ENCODE results near the gene TSPAN9.

Gene TSPAN9

DNA sequence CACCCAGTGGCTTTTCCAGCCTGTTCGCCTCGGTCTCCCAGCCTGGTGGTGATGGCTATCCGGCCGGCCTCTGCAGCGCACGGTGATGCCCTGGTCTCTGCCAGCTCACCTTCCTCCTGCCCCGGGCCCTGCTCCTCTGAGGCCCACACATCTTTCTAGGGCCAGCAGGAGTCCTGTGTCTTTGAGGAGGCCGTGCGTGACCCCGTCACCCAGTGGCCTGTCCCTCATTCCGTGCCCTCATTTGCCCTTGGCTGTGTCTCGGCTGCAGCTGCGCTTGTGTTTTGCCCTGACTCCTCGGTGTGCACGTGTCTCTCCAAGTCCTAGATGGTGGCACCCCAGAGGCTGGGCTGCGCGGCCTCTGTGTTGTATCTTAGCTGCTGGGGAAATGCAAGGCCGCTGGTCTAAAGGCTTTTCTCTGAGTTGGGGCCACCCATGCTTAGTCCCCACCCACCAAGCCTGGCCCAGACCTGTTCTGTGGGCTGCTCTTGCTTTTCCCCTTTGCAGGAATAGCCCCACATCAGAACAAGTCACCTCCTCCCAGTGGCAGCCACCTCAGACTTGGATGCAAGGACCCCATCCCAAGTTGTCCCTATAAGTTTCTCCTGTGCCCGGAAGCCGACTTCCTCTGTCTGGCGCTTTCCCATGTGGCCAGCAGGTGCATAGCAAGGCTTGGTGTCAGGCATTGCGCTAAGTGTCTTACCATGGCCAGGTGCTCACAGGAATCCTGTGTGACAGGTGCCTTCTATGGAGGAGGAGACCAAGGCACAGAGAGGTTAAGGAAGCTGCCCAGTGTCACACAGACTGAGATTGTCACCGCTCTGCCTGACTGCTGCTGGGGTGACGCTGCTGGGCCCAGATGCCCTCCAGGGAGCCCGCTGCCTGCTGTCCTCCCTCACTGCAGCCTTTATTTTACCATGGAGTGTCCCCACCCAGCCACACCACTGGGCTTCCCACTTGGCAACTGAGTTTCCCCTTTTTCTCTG lies 64.5 kb downstream of the TSPAN9 start:
- no peak for DNase-seq (ENCODE audit: low read depth in 2 of 2)

DNA sequence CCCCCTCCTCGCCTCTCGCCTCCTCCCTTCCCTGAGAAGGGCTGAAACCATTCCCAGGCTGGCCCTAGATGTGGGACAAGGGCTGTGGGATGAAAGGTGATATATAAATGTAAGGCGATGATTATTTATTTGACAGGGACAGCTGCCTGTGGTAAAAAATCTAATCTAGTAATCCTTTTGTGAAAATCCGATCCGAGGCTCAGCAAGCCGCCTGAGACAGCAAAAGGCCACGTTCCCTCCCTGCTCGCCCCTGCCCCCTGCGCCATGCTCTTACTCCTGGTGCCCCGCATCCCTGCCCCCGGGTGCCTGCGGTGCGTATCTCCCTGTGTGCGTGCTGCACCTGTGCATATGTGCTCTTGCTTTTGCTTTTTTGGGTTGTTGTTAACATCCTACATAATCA lies 65.2 kb downstream of the TSPAN9 start:
- no peak for DNase-seq (ENCODE audit: low read depth in 2 of 2)

DNA sequence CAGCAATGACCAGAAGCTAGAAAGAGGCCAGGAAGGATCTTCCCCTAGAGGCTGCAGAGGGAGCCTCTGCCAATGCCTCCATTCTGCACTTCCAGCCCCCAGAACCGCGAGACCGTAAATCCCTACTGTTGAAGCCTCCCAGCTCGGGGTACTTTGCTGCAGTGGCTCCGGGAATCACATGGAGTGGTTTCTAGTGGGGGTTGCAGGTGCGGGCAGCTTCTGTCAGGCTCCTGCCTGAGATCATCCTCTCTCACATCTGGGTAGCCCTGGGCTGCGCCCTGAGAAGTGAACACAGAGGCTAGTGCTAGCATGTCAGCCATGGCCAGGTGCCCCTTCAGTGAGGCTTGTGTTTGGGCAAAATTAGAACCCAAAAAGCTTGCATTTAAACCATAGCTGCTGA lies 67.3 kb downstream of the TSPAN9 start:
- DNase-seq (ENCODE audit: low read depth in 2 of 2), result no peak

DNA sequence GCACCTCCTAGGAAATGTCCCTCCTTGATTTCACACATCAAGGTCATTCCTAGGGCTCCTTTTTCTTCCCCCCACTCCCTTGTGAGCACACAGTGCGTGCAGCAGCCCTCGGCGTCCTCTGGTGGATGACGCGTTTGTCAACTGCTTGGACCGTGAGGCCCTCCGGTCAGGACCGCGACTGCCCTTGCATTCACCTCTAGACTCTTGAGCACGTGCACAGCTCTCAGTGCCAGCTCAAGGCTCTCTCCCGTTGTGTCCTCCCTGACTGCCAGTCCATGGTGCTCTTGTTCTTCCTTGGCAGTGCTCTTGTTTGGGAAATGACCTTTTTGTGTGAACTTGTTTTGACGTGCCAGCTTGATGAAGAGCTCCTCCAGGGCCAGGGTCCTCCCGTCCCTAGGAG lies 67.9 kb downstream of the TSPAN9 start:
- DNase-seq (ENCODE audit: low read depth in 2 of 2), result no peak

DNA sequence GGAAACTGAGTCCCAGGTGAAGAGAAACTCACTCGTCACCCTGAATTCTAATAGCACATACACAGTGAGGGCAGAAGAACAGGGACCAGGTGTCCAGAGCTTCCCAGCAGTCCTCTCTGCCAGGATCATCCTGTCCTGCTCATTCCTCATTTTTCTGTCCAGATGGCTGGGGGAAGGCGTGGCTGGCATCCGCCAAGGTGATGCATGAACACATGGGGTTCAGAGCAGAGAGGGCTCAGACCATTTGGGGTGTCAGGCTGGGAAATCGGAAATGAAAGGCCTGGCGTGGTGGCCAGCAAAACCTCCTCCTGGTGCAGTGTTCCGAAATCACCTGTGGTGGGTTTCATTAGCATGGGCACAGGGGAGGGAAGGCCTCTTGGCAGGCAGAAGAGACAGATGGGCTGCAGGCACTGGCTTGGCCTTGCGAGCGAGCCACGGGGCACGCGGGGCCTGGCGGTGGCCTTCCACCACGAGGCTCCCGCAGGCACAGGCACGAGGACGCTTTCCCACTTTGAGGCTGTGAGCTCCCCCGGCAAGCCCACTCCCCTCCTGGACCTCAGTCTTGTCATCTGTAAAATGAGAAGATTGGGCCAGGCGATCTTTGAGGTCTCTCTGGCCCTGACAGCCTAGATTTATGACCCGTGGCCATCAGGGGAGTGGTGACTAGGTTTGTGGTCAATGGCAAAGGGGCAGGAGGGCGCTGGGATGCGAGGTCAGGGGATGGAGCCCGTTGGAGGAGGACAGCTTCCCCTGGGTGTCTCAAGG lies 68.5 kb downstream of the TSPAN9 start:
- DNase-seq (ENCODE audit: low read depth in 2 of 2), result no peak

DNA sequence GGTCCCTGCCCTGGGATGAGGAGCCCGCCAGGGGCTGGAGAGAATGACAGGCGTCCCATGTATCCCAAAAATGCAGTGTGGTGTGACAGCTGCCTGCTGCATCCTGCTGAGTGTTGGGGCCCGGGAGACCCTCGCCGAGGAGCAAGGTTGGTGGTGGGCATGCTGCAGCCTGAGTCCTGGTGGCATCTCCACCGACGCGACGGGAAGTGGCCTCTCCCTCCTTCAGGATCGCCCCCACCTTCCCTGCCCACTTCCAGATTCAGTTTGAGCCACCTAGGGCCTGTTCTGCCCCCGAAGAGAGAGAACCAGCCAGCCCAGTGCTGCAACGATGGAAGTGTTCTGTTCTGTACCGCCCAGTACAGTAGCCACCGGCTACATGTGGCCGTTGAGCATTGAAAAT lies 70.1 kb downstream of the TSPAN9 start:
- DNase-seq (ENCODE audit: low read depth in 2 of 2), result no peak

DNA sequence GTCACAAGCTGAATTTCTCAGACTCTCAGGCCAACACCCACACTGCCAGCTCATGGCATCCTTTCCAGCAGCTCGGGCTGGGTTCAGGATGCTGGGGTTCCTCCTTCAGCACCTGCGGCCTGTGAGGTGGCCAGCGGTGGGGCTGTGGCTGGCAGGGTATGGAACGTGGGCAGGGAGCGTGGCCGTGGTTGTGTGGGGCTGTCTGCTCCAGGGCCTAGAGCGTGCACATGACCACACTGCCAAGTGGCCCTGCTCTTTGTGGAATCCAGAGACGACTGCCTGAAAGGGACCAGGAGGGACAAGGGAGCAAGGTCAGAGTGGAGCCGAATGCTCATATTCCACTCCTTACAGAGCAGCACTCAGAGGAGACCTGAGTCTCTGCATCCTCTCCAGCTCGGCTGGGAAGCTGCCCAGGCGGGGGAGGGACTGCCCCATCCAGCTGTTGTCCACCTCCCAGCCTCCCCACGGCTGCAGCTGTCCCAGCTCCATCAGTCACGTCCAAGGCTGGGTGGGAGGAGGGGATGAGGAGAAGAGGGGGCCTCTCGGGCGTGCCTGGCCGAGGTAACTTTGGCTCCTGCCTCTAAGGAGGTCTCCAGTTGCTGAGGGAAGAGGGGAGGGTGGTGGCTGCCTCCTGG lies 71.3 kb downstream of the TSPAN9 start:
- no peak for DNase-seq (ENCODE audit: low read depth in 2 of 2)

DNA sequence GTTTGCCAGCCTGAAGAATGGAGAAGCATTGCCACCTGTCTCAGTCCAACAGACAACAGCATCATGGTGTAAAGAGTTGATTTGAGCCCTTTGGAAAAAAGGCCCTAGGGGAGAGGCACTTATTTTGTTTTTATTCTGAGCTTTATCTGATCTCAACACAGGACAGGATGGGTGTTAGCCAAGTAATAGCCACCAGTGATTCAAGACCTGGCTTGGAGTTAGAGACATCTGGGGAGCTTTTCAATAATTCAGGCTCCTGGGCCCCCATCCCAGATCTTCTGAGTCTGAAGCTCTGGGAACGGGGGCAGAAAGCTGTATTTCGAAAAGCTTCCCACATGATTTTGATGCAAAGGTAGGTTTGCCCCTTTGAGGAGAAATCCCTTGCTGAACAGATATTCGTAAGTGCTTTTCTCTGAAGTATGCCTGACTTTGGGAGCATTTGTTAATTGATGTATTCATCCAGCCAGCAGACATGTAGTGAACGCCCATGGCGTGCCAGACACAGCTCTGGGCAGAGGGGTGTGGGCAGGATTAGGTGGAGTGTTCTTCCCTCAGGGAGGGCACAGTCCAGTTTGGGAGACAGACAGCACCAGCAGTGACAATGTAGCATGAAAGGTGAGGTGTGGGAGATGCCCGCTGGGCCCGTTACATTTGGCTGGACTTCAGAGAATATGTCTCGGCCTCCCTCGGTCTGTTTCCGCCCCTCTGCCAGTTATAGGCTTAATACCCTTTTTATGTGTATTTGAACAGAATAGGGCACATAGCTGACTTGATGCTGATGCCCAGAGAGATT lies 72.5 kb downstream of the TSPAN9 start:
- no peak for DNase-seq (ENCODE audit: low read depth in 2 of 2)

DNA sequence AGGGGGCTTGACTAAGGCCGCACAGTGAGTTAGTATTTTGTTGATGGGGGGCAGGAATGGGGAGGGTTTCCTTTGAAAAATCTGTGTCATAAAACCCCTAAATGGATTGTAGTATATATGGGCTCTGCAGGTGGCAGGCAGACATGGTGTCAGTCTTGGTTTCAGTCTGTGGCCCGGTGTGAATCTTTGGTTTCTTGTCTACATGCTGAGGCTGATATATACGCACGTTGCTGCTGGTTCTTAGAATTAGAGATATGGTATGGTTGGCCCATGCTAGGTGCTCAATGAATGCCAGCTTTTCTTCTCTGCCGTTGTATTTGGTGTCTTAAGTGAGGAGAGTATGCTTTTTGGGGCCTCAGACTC lies 73.1 kb downstream of the TSPAN9 start:
- no peak for DNase-seq (ENCODE audit: low read depth in 2 of 2)

DNA sequence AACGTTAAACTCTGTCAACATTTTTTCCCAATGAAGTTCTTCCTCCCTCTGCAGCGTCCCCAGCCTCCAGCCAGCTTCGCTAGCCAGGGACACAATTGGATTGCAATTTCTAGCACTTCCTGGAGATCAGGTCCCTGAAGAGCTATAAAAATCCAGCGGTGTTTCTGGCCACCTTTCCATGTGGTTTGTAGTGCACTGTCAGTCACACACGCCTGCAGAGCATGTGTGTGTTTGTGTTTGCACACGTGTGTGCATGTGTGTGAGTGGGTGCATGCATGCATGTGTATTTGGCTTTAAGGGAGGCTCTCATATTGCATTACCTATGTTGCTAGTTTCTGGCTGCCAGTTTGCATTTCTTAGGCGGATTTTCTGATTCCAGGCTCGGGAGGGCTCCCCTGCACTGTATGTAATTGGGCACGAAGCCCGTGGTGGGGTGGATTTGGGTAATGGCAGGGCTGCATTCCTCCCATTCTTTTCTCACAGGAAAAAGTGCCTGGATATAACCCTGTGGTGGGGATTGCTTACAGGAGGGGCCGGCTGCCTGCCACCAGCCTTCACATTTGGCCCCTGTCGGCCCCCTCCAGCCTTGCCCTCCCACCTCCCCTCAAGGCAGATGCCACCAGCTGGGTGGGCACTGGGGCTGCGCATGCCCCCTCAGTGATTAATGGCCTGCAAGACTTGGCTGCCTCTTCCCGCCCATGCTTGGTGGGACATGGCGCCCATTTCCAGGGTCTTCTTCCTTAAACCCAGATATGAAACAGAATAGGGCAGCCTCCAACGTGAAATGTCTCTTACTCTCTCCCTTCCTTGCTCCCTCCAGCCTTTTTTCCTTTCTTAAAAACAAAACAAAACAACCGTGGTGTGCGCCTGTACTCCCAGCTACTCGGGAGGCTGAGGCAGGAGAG lies 74.0 kb downstream of the TSPAN9 start:
- DNase-seq (ENCODE audit: low read depth in 2 of 2), result no peak

DNA sequence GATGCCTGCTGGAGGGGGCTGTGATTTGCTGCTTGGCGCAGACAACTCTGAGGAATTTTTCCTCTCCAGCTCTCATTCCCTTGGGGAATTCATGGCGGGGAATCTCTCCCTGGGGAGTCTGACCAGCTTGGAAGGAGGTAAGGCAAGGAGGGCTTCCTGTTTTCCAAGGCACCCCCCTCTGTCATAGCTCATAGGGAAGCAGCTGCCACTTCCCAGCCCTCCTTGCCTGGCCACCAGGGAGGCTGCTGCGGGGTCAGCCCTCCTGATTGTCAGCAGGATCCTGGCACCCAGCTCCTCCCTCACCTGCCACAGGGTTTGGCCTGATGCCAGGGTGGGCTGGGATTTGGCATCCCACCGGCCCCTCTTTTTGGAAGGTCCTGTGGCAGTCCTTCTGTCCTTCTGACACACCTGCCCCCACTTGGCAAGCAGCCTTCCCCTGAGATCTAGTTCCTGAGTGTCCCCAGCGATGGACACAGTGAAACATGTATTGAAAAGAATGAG lies 74.9 kb downstream of the TSPAN9 start:
- DNase-seq (ENCODE audit: low read depth in 2 of 2), result no peak

DNA sequence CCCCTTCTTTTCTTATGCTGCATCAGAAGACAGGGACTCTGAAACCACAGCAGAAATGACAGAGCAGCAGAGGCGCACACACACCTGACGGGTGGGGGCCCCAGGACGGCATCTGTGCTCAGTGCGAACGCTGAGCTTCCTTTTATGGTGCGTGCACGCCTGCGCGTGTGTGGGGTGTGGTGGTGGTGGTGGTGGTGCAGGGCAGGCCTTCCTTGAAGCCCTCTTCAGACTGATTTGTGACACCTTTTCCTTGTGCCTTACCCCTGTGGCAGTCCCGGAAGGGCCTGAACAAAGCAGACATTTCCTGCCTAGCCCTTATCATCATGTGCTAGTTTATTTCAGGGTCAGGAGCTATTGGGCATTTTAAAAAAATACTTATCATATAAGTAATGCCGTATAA lies 75.7 kb downstream of the TSPAN9 start:
- DNase-seq (ENCODE audit: low read depth in 2 of 2), result no peak

DNA sequence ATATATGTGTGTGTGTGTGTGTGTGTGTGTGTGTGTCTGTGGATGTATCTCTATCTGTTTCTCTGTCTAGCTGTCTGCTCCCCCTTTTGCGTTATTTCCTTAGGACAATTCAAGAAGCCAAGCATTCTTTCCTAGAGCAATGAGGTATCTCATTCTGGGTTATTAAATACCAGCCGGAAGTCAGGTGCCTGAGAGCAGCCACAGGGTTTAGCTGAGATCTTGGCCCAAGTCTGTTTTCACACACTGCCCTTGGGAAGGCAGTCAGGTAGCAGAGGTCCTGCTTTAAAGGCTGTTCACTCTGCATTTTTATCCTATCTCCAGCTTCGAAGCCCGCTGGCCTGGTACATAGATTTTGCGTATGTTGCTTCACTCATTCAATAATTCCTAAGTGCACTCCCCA lies 76.8 kb downstream of the TSPAN9 start:
- DNase-seq (ENCODE audit: low read depth in 2 of 2), result no peak

DNA sequence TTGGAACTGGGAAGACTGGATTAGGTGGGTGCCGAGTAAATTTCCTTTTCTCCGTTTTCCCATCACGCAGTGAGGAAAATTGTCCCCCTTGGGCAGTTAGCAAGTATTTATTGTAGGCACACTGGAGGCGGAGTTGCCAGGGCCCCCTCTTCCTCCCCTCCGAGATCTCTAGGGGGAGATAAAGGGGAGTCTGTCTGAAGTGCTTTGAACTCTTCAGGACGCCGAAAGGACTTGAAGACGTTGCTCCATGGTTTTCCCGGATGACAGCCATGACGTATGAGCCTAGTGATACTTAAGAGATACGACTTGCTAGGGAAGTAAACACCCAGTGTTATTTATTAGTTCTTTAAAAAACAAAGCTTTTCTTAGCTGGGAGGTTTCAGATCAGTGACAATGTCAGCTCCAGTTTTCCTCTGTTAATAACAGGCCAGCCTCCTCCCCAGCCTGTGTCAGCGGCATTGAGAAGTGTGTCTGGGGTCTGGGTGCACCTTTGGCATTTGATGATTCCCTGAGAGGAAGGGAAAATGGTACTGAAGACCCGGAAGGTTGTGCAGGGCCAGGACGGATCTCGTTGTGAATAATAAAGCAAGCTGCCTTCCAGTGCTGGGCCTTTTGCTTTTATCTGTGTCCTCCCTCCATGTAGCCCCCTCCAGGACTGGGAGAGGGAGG lies 78.7 kb downstream of the TSPAN9 start:
- no peak for DNase-seq (ENCODE audit: low read depth in 2 of 2)

DNA sequence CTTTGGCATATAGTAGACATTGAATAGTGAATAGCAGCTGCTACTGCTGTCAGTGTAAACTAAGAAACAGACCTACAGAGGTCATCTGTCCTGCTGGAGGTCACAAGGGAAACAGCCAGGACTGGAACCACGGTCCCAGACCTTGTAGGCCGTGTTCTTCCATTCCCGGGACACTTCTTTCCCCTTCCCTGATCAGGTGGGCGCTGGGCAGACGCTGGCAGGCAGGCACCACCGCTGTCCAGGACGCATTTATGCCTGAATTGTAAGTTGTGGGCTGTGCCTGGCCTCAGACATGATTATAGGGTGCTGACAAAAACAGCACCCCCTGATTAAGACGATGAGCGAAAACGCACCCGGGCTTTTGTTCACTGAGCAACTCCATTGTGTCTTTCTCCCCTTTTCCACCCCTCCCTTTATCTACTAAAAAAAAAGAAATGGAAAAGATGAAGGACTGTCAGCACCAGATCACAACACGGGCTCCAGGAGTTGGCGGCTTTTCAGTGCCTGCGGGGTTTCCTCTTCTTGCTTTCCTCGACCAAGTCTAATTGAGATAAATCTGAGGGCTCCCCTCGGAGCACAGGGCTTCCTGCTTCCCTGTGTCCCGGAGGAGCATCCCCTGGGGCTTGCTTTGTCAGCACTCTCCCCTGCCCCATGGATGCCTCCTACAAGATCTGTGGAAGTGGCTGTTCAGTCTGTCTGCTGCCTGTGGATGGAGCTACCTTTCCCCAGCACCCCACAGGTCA lies 80.6 kb downstream of the TSPAN9 start:
- DNase-seq (ENCODE audit: low read depth in 2 of 2), result no peak

DNA sequence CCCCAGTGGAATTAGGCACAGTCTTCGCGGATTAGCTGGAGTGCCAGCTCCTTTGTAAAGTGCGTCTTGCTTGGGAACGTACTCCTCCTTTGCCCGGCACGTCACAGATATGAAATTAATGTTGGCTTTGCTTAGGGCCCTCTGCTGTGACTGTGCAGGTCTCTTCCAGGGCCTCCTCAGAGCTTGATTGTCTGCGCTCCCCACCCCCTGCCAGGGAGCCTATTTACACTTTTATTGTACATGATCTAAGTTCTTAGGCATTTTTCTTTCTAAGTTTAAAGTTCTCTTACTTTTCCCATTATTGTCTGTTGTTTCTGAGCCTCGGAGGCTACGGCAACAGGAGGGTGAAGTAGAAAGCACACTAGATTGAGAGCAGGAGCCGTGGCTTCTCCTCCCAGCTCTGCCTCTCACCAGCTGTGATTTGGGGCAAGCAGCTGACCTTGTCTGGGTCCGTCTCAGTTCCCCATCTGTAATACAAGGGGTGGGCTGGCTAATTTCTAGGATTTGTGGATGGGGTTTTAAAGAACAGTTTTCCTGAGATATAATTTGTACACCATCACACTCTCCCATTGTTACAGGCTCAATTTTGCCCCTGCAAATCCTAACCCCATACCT lies 81.8 kb downstream of the TSPAN9 start:
- no peak for DNase-seq (ENCODE audit: low read depth in 2 of 2)

DNA sequence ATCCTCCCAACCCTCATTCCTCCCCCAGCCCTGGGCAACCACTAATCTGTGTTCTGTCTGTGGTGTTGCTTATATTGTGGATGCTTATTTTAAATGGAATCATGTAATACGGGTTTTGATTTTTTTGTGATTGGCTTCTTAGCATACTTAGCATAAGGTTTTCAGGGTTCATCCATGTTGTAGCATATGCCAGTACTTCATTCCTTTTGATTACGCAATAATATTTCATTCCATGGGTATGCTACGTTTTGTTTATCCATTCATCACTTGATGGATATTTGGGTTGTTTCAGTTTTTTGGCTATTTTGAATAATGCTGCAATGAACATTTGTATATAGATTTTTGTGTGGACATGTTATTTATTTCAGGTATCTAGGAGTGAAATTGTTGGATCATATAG lies 82.9 kb downstream of the TSPAN9 start:
- no peak for DNase-seq (ENCODE audit: low read depth in 2 of 2)

DNA sequence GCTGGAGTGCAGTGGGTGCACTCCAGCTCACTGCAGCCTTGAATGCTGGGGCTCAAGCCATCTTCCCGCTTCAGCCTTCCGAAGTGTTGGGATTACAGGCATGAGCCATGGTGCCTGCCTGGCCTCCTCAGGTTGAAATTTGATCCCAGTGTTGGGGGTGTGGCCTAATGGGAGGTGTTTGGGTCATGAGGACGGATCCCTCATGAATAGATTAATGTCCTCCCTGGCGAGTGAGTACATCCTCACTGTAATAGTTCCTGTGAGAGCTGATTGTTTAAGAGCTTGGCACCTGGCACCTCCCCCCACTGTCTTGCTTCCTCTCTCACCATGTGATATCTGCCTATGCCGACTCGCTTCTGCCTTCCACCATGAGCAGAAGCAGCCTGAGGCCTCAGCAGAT lies 84.7 kb downstream of the TSPAN9 start:
- no peak for DNase-seq (ENCODE audit: low read depth in 2 of 2)

All from stimulated activated CD4-positive, alpha-beta T cell treated with anti-CD3 and anti-CD28 coated beads, Interleukin-1b, Interleukin-23, amount 100 ng/mL, for 1 hour (primary cell).